ENCODE measurements around the gene RNF44.
"Not testable (repeated sequence)": the region's sequence is repeated elsewhere in the genome, so short reads cannot be mapped to it uniquely, and the experiment has no call there.

Gene RNF44

GRCh38 chr5:176515396-176515795 lies 21.8 kb downstream of the RNF44 start:
- no peak for DNase-seq

- no peak for DNase-seq
These were observed 22.8 kb downstream of the RNF44 start for GRCh38 chr5:176514244-176514950.

GRCh38 chr5:176513788-176514187 lies 23.4 kb downstream of the RNF44 start:
- no peak for DNase-seq

DNA sequence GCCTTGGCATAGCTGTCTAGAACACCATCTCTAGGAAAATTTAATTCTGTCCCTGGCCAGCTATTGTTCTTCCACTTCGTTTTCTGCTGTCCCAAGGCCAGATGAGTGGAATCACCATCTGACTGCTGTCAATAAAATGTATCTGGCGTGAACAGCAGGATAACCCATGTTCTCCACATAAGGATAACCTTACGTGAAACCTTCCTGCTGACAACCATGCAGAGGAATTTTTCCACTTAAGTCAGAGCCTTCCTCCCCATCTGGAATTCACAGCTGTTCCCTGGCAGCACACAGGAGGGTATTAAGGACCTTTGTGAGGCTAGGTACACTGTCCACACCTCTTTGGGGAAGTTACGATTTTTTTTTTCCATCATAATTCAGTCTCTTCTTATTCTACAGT lies 28.6 kb downstream of the RNF44 start:
- DNase-seq, result no peak

DNA sequence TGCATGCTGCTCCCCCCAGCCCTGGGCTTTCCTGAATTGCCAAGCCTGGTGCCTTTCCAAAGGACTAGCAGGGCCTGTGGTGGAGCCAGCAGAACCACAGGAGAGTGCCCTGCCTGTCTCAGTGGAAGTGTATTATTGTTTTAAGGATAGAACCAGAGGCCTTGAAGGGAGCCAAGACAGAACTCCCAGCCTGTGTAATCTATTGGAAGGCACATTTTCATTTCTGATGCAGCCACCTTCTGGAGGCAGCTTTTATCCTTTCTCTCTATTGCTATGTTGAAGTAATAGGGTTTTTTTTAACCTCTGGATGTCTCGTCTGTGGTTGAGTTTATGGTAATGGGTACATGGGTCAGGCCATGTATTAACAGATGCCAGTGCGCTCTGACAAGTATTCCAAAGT lies 29.3 kb downstream of the RNF44 start:
- no peak for DNase-seq

DNA sequence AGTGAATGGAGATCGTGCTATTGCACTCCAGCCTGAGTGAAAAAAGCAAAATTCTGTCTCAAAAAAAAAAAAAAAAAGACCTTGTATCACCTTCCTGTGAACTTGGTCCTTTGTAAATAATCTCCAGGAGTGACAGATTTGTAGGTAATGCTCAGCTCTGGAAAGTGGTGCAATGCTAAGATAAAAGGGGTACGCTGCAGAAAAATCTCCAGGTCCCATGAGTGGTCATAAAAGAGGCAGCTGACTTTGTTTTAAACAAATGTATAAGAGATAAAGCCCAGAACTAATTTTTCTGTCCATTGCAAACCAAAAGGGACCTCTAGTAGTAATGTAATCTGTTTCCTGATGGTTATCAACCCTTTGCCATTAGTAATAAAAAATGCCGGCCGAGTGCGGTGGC lies 33.7 kb downstream of the RNF44 start:
- DNase-seq, result no peak

GRCh38 chr5:176501333-176501732 lies 35.9 kb downstream of the RNF44 start:
- DNase-seq, result no peak

DNA sequence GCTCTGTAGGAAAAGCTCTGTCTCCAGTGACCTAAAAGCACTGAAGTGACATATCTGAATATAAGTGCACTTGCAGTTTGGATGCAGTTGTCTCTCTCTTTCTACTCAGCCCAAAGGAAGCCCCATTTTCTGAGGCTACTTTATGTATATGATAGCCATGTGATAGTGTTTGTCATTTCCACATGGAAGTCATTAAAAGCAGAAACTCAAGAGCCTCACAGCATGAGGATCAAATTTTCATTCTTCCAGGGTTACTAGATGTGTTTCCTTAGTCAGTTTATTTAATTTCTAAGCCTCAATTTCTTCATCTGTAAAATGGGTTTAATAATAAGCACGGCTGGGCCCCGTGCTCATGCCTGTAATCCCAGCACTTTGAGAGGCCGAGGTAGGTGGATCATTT lies 36.7 kb downstream of the RNF44 start:
- DNase-seq, result no peak

DNA sequence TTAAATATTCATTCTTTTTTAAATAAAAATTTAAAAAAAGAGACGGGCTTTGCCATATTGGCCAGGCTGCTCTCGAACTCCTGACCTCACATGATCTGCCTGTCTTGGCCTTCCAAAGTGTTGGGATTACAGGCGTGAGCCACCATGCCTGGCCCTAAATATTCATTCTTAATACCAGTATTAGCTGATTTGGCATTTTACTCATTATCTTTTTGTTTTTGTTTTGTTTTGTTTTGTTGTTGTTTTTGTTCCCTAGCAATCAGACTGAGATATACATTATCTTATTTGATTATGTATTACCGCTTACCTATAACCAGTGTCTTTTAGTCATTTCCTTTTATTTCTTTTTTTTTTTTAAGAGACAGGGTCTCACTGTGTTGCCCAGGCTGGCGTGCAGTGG lies 37.9 kb downstream of the RNF44 start:
- no peak for DNase-seq

GRCh38 chr5:176497852-176498251 lies 39.4 kb downstream of the RNF44 start:
- DNase-seq, result peak in 1 of 2 experiments; percentile 17

- no peak for DNase-seq
These were observed 44.8 kb downstream of the RNF44 start for GRCh38 chr5:176492431-176492830.

DNA sequence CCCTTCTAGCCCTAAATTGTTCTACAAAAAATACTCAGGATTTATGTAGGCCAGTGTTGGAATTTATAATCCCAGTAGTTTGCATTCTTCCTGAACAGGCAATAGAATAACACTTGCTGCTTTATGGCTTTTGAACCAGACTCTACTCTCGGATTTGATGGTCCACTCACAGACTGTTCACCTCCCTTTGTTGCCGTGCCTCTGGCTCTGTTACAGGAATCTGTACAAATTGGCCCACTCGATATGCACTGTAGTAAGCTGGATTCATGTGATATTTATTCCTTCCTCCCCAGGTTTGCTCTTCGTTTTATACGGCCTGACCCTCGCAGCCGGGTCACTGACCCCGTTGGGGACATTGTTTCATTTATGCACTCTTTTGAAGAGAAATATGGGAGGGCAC lies 45.3 kb downstream of the RNF44 start:
- no peak for DNase-seq

- no peak for DNase-seq
These were observed 46.1 kb downstream of the RNF44 start for GRCh38 chr5:176491101-176491502.

- DNase-seq, result peak in 1 of 2 experiments; percentile 22
These were observed 46.9 kb downstream of the RNF44 start for GRCh38 chr5:176490301-176490700.

GRCh38 chr5:176489077-176489476 lies 48.1 kb downstream of the RNF44 start:
- no peak for DNase-seq

GRCh38 chr5:176487160-176487559 lies 50.0 kb downstream of the RNF44 start:
- DNase-seq, result not testable (repeated sequence)

DNA sequence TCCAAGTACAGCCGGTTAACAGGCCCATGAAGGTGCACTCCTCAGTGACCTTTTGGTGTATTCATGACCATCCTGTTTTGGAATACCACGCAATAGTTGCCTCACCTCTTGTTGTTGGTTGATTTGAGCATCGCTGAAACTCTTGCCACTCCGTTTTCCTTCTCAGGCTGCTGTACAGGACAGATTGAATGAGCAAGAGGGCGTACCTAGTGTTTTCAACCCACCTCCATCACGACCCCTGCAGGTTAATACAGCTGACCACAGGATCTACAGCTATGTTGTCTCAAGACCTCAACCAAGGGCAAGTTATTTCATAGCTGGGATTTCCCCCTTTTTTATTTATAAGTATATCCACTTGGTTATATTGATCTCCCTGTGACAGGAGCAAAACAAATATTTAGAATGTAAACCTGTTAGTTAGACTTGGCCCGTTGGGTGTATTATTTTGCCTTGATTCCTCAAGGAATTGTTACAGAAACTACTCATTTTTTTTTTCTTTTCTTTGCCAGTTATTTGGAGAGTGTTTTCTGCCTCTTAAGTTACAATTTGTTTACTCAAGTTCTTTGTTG lies 50.9 kb downstream of the RNF44 start:
- no peak for DNase-seq

DNA sequence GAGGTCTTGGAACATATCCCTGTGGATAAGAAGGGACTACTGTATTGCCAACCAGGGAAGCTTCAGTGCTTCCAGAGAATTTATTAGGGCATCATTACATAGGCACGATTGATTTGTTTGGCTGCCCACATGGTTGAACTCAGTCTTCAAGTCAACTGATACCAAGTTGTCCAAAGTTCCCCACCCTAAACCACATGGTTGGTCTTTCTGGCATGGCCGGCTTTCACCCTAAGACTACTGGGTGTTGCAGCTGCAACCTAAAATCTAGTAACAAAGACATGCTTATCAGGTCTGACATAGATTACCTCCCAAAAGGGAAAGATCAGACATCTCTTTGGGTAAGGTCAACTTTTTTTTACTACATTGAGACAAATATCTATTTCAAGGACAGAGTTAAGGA lies 52.0 kb downstream of the RNF44 start:
- no peak for DNase-seq

DNA sequence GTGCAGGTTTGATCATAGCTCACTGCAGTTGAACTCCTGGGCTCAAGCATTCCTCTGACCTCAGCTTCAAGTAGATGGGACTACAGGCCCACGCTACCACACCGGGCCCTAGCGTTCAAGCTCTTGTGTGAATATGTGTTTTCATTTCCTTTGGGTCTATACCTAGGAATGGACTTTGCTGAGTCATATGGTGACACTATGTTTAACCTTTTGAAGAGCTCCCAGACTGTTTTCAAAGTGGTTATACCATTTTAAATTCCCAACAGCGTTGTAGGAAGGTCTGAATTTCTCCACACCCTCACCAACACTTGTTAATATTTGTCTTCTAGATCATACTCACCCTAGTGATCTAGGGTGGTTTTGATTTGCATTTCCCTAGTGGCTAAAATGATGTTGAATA lies 55.5 kb downstream of the RNF44 start:
- no peak for DNase-seq
